HEK293 (cell line): ENCODE results near the gene KLHL30.

Experiments
- ATF2 ChIP-seq: fragments of 450-650 bp; formaldehyde crosslinking; IDR thresholded peaks from 2 replicates; pipeline ENCODE4 v1.5.1; 2016; ENCODE audit warnings: missing biosample characterization, missing genetic modification characterization, low read depth
- EGR2 ChIP-seq: fragments of 450-650 bp; formaldehyde crosslinking; IDR thresholded peaks from 2 replicates; pipeline ENCODE4 v1.5.1; 2016; ENCODE audit warnings: low read depth, missing biosample characterization, missing genetic modification characterization
- GLIS1 ChIP-seq: fragments of 450-650 bp; formaldehyde crosslinking; IDR thresholded peaks from 2 replicates; pipeline ENCODE4 v1.5.1; 2016; ENCODE audit warnings: missing biosample characterization, missing genetic modification characterization
- HOXA7 ChIP-seq: sonication (generic); formaldehyde crosslinking; IDR thresholded peaks from 2 replicates; pipeline ENCODE4 v1.8.1; 2022; ENCODE audit warnings: missing genetic modification reagents, borderline replicate concordance
- KLF10 ChIP-seq: fragments of 450-650 bp; IDR thresholded peaks from 2 replicates; pipeline ENCODE4 v1.5.1; 2018; ENCODE audit warnings: missing biosample characterization, mild to moderate bottlenecking, missing genetic modification characterization
- KLF9 ChIP-seq: fragments of 450-650 bp; formaldehyde crosslinking; IDR thresholded peaks from 2 replicates; pipeline ENCODE4 v1.5.1; 2016; ENCODE audit warnings: missing biosample characterization, missing genetic modification characterization, low read depth
- OSR2 ChIP-seq: fragments of 450-650 bp; formaldehyde crosslinking; IDR thresholded peaks from 2 replicates; pipeline ENCODE4 v1.5.1; 2016; ENCODE audit warnings: missing biosample characterization, missing genetic modification characterization
- PATZ1 ChIP-seq: fragments of 450-650 bp; formaldehyde crosslinking; IDR thresholded peaks from 2 replicates; pipeline ENCODE4 v1.5.1; 2016; ENCODE audit warnings: missing biosample characterization, missing genetic modification characterization
- RBAK ChIP-seq: fragments of 450-650 bp; formaldehyde crosslinking; IDR thresholded peaks from 2 replicates; pipeline ENCODE4 v1.5.1; 2016; ENCODE audit warnings: missing biosample characterization, missing genetic modification characterization
- ZBTB17 ChIP-seq: fragments of 450-650 bp; formaldehyde crosslinking; IDR thresholded peaks from 2 replicates; pipeline ENCODE4 v1.5.1; 2016; ENCODE audit warnings: missing biosample characterization, missing genetic modification characterization
- ZBTB48 ChIP-seq: fragments of 450-650 bp; formaldehyde crosslinking; IDR thresholded peaks from 2 replicates; pipeline ENCODE4 v1.5.1; 2016; ENCODE audit warnings: missing biosample characterization, missing genetic modification characterization
- ZFP3 ChIP-seq: fragments of 450-650 bp; formaldehyde crosslinking; IDR thresholded peaks from 2 replicates; pipeline ENCODE4 v1.5.1; 2016; ENCODE audit warnings: low read depth, missing biosample characterization, missing genetic modification characterization
- ZNF174 ChIP-seq: fragments of 450-650 bp; formaldehyde crosslinking; IDR thresholded peaks from 2 replicates; pipeline ENCODE4 v1.5.0; 2017; ENCODE audit warnings: missing biosample characterization, mild to moderate bottlenecking, missing genetic modification characterization
- ZNF23 ChIP-seq: fragments of 450-650 bp; formaldehyde crosslinking; IDR thresholded peaks from 2 replicates; pipeline ENCODE4 v1.5.1; 2016; ENCODE audit warnings: missing biosample characterization, missing genetic modification characterization, borderline replicate concordance
- ZNF239 ChIP-seq: fragments of 450-650 bp; formaldehyde crosslinking; IDR thresholded peaks from 2 replicates; pipeline ENCODE4 v1.5.1; 2016; ENCODE audit warnings: missing biosample characterization, missing genetic modification characterization
- ZNF341 ChIP-seq: fragments of 450-650 bp; formaldehyde crosslinking; IDR thresholded peaks from 2 replicates; pipeline ENCODE4; 2016; ENCODE audit warnings: low read depth, missing biosample characterization, missing genetic modification characterization
- ZNF404 ChIP-seq: fragments of 450-650 bp; formaldehyde crosslinking; IDR thresholded peaks from 2 replicates; pipeline ENCODE4 v1.5.1; 2017; ENCODE audit warnings: missing biosample characterization, missing genetic modification characterization
- ZNF555 ChIP-seq: fragments of 450-650 bp; formaldehyde crosslinking; conservative IDR thresholded peaks from 2 replicates; pipeline ENCODE4 v1.5.1; 2017; ENCODE audit warnings: missing biosample characterization, mild to moderate bottlenecking, missing genetic modification characterization, inconsistent platforms
- ZNF623 ChIP-seq: fragments of 450-650 bp; formaldehyde crosslinking; IDR thresholded peaks from 2 replicates; pipeline ENCODE4 v1.5.1; 2016; ENCODE audit warnings: missing biosample characterization, missing genetic modification characterization
- ZNF629 ChIP-seq: fragments of 450-650 bp; formaldehyde crosslinking; IDR thresholded peaks from 2 replicates; pipeline ENCODE4 v1.5.1; 2017; ENCODE audit warnings: missing biosample characterization, missing genetic modification characterization
- ZNF654 ChIP-seq: fragments of 450-650 bp; formaldehyde crosslinking; IDR thresholded peaks from 2 replicates; pipeline ENCODE4 v1.5.1; 2016; ENCODE audit warnings: low read depth, missing biosample characterization, missing genetic modification characterization
- ZNF785 ChIP-seq: fragments of 450-650 bp; formaldehyde crosslinking; IDR thresholded peaks from 2 replicates; pipeline ENCODE4 v1.5.1; 2016; ENCODE audit warnings: missing biosample characterization, missing genetic modification characterization
- ZNF791 ChIP-seq: fragments of 450-650 bp; formaldehyde crosslinking; IDR thresholded peaks from 2 replicates; pipeline ENCODE4 v1.5.1; 2016; ENCODE audit warnings: missing biosample characterization, missing genetic modification characterization
- ZSCAN23 ChIP-seq: fragments of 450-650 bp; formaldehyde crosslinking; IDR thresholded peaks from 2 replicates; pipeline ENCODE4 v1.5.1; 2016; ENCODE audit warnings: missing biosample characterization, missing genetic modification characterization
- TF ChIP-seq, protein P1 (sequence below): fragments of 450-650 bp; formaldehyde crosslinking; IDR thresholded peaks from 2 replicates; pipeline ENCODE4 v1.5.1; 2016; ENCODE audit warnings: missing biosample characterization, missing genetic modification characterization
- TF ChIP-seq, protein P2 (sequence below): fragments of 450-650 bp; formaldehyde crosslinking; IDR thresholded peaks from 2 replicates; pipeline ENCODE4 v1.5.1; 2017; ENCODE audit warnings: missing biosample characterization, missing genetic modification characterization
- TF ChIP-seq, protein P3 (sequence below): fragments of 450-650 bp; formaldehyde crosslinking; IDR thresholded peaks from 2 replicates; pipeline ENCODE4 v1.5.1; 2017; ENCODE audit warnings: missing biosample characterization, missing genetic modification characterization
- TF ChIP-seq, protein P4 (sequence below): fragments of 450-650 bp; formaldehyde crosslinking; IDR thresholded peaks from 2 replicates; pipeline ENCODE4 v1.5.1; 2016; ENCODE audit warnings: missing biosample characterization, missing genetic modification characterization

The KLHL30 gene

GRCh38 chr2:238169048-238169707 is 30.7 kb downstream of the KLHL30 start (continued):
- peak; percentile 94 for TF ChIP-seq ZNF629 (tag by site-specific recombination)
- peak; percentile 90 for TF ChIP-seq ATF2 (tag by site-specific recombination)
- TF ChIP-seq ZNF555, result no peak
- peak; percentile 80 for TF ChIP-seq KLF10 (tag by site-specific recombination)
- TF ChIP-seq ZNF785 (tag by site-specific recombination), result no peak
- TF ChIP-seq ZNF654 (tag by site-specific recombination), result no peak
- 0 out of 2 replicates have a peak, but pooled peaks have one; percentile 17 for TF ChIP-seq ZBTB48 (tag by site-specific recombination)
- no peak for TF ChIP-seq ZNF623 (tag by site-specific recombination)
- TF ChIP-seq, protein P1, sequence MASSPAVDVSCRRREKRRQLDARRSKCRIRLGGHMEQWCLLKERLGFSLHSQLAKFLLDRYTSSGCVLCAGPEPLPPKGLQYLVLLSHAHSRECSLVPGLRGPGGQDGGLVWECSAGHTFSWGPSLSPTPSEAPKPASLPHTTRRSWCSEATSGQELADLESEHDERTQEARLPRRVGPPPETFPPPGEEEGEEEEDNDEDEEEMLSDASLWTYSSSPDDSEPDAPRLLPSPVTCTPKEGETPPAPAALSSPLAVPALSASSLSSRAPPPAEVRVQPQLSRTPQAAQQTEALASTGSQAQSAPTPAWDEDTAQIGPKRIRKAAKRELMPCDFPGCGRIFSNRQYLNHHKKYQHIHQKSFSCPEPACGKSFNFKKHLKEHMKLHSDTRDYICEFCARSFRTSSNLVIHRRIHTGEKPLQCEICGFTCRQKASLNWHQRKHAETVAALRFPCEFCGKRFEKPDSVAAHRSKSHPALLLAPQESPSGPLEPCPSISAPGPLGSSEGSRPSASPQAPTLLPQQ (tag by site-specific recombination), result no peak
- TF ChIP-seq PATZ1 (tag by site-specific recombination), result peak; percentile 63; the same call in 1 of the 2 replicates
- no peak for TF ChIP-seq ZNF239 (tag by site-specific recombination)
- TF ChIP-seq, protein P2, sequence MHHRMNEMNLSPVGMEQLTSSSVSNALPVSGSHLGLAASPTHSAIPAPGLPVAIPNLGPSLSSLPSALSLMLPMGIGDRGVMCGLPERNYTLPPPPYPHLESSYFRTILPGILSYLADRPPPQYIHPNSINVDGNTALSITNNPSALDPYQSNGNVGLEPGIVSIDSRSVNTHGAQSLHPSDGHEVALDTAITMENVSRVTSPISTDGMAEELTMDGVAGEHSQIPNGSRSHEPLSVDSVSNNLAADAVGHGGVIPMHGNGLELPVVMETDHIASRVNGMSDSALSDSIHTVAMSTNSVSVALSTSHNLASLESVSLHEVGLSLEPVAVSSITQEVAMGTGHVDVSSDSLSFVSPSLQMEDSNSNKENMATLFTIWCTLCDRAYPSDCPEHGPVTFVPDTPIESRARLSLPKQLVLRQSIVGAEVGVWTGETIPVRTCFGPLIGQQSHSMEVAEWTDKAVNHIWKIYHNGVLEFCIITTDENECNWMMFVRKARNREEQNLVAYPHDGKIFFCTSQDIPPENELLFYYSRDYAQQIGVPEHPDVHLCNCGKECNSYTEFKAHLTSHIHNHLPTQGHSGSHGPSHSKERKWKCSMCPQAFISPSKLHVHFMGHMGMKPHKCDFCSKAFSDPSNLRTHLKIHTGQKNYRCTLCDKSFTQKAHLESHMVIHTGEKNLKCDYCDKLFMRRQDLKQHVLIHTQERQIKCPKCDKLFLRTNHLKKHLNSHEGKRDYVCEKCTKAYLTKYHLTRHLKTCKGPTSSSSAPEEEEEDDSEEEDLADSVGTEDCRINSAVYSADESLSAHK, result peak; percentile 29; the same call in 1 of the 2 replicates
- TF ChIP-seq, protein P3, sequence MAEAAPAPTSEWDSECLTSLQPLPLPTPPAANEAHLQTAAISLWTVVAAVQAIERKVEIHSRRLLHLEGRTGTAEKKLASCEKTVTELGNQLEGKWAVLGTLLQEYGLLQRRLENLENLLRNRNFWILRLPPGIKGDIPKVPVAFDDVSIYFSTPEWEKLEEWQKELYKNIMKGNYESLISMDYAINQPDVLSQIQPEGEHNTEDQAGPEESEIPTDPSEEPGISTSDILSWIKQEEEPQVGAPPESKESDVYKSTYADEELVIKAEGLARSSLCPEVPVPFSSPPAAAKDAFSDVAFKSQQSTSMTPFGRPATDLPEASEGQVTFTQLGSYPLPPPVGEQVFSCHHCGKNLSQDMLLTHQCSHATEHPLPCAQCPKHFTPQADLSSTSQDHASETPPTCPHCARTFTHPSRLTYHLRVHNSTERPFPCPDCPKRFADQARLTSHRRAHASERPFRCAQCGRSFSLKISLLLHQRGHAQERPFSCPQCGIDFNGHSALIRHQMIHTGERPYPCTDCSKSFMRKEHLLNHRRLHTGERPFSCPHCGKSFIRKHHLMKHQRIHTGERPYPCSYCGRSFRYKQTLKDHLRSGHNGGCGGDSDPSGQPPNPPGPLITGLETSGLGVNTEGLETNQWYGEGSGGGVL, result no peak
- TF ChIP-seq EGR2, result no peak
- TF ChIP-seq, protein P4, sequence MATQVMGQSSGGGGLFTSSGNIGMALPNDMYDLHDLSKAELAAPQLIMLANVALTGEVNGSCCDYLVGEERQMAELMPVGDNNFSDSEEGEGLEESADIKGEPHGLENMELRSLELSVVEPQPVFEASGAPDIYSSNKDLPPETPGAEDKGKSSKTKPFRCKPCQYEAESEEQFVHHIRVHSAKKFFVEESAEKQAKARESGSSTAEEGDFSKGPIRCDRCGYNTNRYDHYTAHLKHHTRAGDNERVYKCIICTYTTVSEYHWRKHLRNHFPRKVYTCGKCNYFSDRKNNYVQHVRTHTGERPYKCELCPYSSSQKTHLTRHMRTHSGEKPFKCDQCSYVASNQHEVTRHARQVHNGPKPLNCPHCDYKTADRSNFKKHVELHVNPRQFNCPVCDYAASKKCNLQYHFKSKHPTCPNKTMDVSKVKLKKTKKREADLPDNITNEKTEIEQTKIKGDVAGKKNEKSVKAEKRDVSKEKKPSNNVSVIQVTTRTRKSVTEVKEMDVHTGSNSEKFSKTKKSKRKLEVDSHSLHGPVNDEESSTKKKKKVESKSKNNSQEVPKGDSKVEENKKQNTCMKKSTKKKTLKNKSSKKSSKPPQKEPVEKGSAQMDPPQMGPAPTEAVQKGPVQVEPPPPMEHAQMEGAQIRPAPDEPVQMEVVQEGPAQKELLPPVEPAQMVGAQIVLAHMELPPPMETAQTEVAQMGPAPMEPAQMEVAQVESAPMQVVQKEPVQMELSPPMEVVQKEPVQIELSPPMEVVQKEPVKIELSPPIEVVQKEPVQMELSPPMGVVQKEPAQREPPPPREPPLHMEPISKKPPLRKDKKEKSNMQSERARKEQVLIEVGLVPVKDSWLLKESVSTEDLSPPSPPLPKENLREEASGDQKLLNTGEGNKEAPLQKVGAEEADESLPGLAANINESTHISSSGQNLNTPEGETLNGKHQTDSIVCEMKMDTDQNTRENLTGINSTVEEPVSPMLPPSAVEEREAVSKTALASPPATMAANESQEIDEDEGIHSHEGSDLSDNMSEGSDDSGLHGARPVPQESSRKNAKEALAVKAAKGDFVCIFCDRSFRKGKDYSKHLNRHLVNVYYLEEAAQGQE (tag by site-specific recombination), result no peak
- TF ChIP-seq ZNF791 (tag by site-specific recombination), result no peak
- no peak for TF ChIP-seq ZNF404 (tag by site-specific recombination)
- no peak for TF ChIP-seq ZFP3 (tag by site-specific recombination)
- peak; percentile 87 for TF ChIP-seq GLIS1 (tag by site-specific recombination)
- no peak for TF ChIP-seq KLF9 (tag by site-specific recombination)
- TF ChIP-seq ZNF341 (tag by site-specific recombination), result 0 out of 2 replicates have a peak, but pooled peaks have one; percentile 9
- TF ChIP-seq RBAK (tag by site-specific recombination), result no peak
- no peak for TF ChIP-seq HOXA7 (CRISPR knock-in tag)
- no peak for TF ChIP-seq ZSCAN23
- TF ChIP-seq OSR2 (tag by site-specific recombination), result no peak; the same call in 1 of the 2 replicates
- TF ChIP-seq ZNF23 (tag by site-specific recombination), result no peak
- TF ChIP-seq ZNF174 (tag by site-specific recombination), result no peak
- TF ChIP-seq ZBTB17 (tag by site-specific recombination), result no peak
